Left ventricle myocardium inferior (tissue), 1 donor: ENCODE data around the gene PALD1. TPM values are rescaled to one million over a fixed set of nuclear protein-coding genes. Genes with fewer than 3 reads are reported as not detected.

Experiments used
- DNase-seq: peaks from one replicate; pipeline ENCODE4 v3.0.0-alpha.2; 2020
- H3K27ac ChIP-seq: fragments of 200-600 bp; replicated peaks from 2 replicates; pipeline ENCODE4 v1.8.0; 2021
- H3K27me3 ChIP-seq: fragments of 200-600 bp; 2 replicates; pipeline ENCODE4 v1.8.0; 2021; ENCODE audit warnings: low read depth
- H3K36me3 ChIP-seq: fragments of 200-600 bp; 2 replicates; pipeline ENCODE4 v1.8.0; 2021
- H3K4me1 ChIP-seq: fragments of 200-600 bp; 2 replicates; pipeline ENCODE4 v1.8.0; 2021
- H3K4me3 ChIP-seq: fragments of 200-600 bp; 2 replicates; pipeline ENCODE4 v1.8.0; 2021; ENCODE audit warnings: mild to moderate bottlenecking, moderate library complexity
- H3K9me3 ChIP-seq: fragments of 200-600 bp; replicated peaks from 2 replicates; pipeline ENCODE4 v1.8.0; 2021
- CTCF ChIP-seq: fragments of 200-600 bp; IDR thresholded peaks from 2 replicates; pipeline ENCODE4 v1.8.0; 2021; ENCODE audit warnings: antibody characterized with exemption, mild to moderate bottlenecking, borderline replicate concordance
- intact Hi-C: fragments of 100-400 bp; cut with micrococcal nuclease; formaldehyde crosslinking; loops from one replicate; pipeline ENCODE4 v1.11.0; 2022
- total RNA-seq: library from RNA; stranded (reverse); fragmentation: NEBNext Ultra II Directional; extraction: Animal tissue kit (Norgen Biotek cat#: 25700); gene quantifications from one replicate; pipeline ENCODE4 v1.2.1, GENCODE V29; 2021
- donor health status: DM: no; HTN: yes; CAD: no; lungs with severe emphysema.

Gene PALD1
- total RNA-seq, 1 donor from 2014 or later: 5.1 TPM

GRCh38 chr10:70586348-70586930, 107.9 kb downstream of the PALD1 start:
- no peak for DNase-seq
- Histone ChIP-seq H3K27ac (no peak overlapping the region), H3K9me3 (no peaks in the 10 kb centered on the region), H3K36me3 (no peaks in the 10 kb centered on the region), H3K4me3 (no peak overlapping the region), H3K4me1 (peaks cover 68% of the 10 kb centered on the region), H3K27me3 (no peaks in the 10 kb centered on the region)
- intact Hi-C loops: no loop called here
- no peak for TF ChIP-seq CTCF

- DNase-seq: no peak
- H3K27ac ChIP-seq: no peak overlapping the region
- H3K4me1 ChIP-seq: peaks cover 68% of the 10 kb centered on the region
- no peaks in the 10 kb centered on the region for H3K27me3 ChIP-seq
- no peaks in the 10 kb centered on the region for H3K36me3 ChIP-seq
- no peak overlapping the region for H3K4me3 ChIP-seq
- intact Hi-C loops: no loop called here
- no peak for TF ChIP-seq CTCF
- H3K9me3 ChIP-seq: no peaks in the 10 kb centered on the region
Measured at GRCh38 chr10:70587045-70587658, 108.6 kb downstream of the PALD1 start.

GRCh38 chr10:70588255-70588654, 109.7 kb downstream of the PALD1 start:
- H3K36me3 ChIP-seq: no peaks in the 10 kb centered on the region
- H3K27ac ChIP-seq: peak overlapping the region; percentile 87
- no peaks in the 10 kb centered on the region for H3K27me3 ChIP-seq
- no peak for DNase-seq
- no peaks in the 10 kb centered on the region for H3K9me3 ChIP-seq
- H3K4me1 ChIP-seq: peaks cover 64% of the 10 kb centered on the region
- intact Hi-C loops: no loop called here
- no peak for TF ChIP-seq CTCF
- no peak overlapping the region for H3K4me3 ChIP-seq

- no peak for TF ChIP-seq CTCF
- Histone ChIP-seq H3K27me3 (no peaks in the 10 kb centered on the region), H3K9me3 (no peaks in the 10 kb centered on the region), H3K4me3 (no peak overlapping the region), H3K27ac (peak overlapping the region; percentile 87), H3K36me3 (no peaks in the 10 kb centered on the region), H3K4me1 (peaks cover 57% of the 10 kb centered on the region)
- intact Hi-C loops: no loop called here
- no peak for DNase-seq
Measured at GRCh38 chr10:70588859-70589570, 110.4 kb downstream of the PALD1 start.

GRCh38 chr10:70589762-70590654, 111.4 kb downstream of the PALD1 start:
- no peaks in the 10 kb centered on the region for H3K36me3 ChIP-seq
- peak; percentile 67 for DNase-seq
- H3K27ac ChIP-seq: peak overlapping the region; percentile 87
- H3K4me1 ChIP-seq: peaks cover 47% of the 10 kb centered on the region
- intact Hi-C loops: no loop called here
- H3K27me3 ChIP-seq: no peaks in the 10 kb centered on the region
- H3K9me3 ChIP-seq: no peaks in the 10 kb centered on the region
- TF ChIP-seq CTCF: no peak
- H3K4me3 ChIP-seq: no peak overlapping the region
